Measurements from ENCODE around the gene SLC29A3. TPM values are rescaled to one million over a fixed set of nuclear protein-coding genes. Genes with fewer than 3 reads are reported as not detected.

Gene SLC29A3
- total RNA-seq, 1 experiment from 2014 or later = 5.2 TPM

GRCh38 chr10:71301371-71301916, 17.6 kb upstream of the SLC29A3 start:
- no peak for DNase-seq
- Histone ChIP-seq H3K4me3 (ENCODE audit: insufficient read depth, low read depth, low read length) (no peak overlapping the region), H3K27me3 (ENCODE audit: control insufficient read depth, insufficient read depth, low read length) (no peaks in the 10 kb centered on the region), H3K36me3 (replicated peaks; ENCODE audit: control insufficient read depth, insufficient read depth, low read length) (peaks cover 4% of the 10 kb centered on the region; the same call in 1 of the 2 replicates)

GRCh38 chr10:71302451-71302850, 16.6 kb upstream of the SLC29A3 start:
- H3K36me3 ChIP-seq (replicated peaks; ENCODE audit: control insufficient read depth, insufficient read depth, low read length) = peaks cover 1% of the 10 kb centered on the region; the same call in 1 of the 2 replicates
- no peaks in the 10 kb centered on the region for H3K27me3 ChIP-seq (ENCODE audit: control insufficient read depth, insufficient read depth, low read length)
- no peak overlapping the region for H3K4me3 ChIP-seq (ENCODE audit: insufficient read depth, low read depth, low read length)
- no peak for DNase-seq

GRCh38 chr10:71302874-71303568, 16.0 kb upstream of the SLC29A3 start:
- Histone ChIP-seq H3K27me3 (ENCODE audit: control insufficient read depth, insufficient read depth, low read length) (no peaks in the 10 kb centered on the region), H3K36me3 (replicated peaks; ENCODE audit: control insufficient read depth, insufficient read depth, low read length) (peaks cover 1% of the 10 kb centered on the region; the same call in 1 of the 2 replicates), H3K4me3 (ENCODE audit: insufficient read depth, low read depth, low read length) (no peak overlapping the region)
- peak; percentile 80 for DNase-seq

DNA sequence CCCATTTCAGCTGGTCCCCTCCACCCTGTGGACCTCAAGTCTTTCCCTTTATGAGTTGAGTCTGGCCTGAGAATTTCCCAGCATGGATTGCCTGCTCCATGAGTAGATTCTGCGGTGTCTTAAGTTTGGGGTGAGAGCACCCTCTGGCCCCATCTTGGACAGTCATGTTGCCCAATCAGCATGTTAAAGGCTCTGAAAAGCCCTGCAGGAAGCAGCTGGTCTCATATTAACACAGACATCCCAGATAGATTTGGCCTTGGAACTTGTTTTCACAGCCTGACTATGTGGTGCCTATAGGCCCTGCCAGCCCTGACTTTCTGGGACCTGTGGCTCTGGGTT, 15.5 kb upstream of the SLC29A3 start:
- no peak for DNase-seq
- no peaks in the 10 kb centered on the region for H3K36me3 ChIP-seq (replicated peaks; ENCODE audit: control insufficient read depth, insufficient read depth, low read length)
- no peaks in the 10 kb centered on the region for H3K27me3 ChIP-seq (ENCODE audit: control insufficient read depth, insufficient read depth, low read length)
- no peak overlapping the region for H3K4me3 ChIP-seq (ENCODE audit: insufficient read depth, low read depth, low read length)

DNA sequence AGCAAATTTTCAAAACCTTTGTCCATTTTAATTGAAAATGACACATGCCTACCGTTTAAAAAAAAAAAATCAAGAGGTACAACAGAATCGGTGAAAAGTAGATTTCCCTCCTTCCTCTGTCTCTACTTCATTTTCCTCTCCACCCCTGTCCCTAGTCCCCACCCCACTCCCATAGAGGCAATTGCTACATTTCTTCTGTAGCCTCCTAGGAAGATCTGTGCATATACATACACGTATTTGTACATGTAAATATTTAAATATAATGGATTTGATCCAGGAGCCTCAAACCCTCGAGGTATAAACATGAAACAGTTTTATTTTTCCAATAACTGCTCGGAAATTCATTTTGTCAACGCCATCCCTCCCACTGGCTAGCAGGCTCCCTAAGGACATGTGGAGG, 14.1 kb upstream of the SLC29A3 start:
- no peak for DNase-seq
- H3K27me3 ChIP-seq (ENCODE audit: control insufficient read depth, insufficient read depth, low read length) = no peaks in the 10 kb centered on the region
- H3K4me3 ChIP-seq (ENCODE audit: insufficient read depth, low read depth, low read length) = no peak overlapping the region
- no peaks in the 10 kb centered on the region for H3K36me3 ChIP-seq (replicated peaks; ENCODE audit: control insufficient read depth, insufficient read depth, low read length)

DNA sequence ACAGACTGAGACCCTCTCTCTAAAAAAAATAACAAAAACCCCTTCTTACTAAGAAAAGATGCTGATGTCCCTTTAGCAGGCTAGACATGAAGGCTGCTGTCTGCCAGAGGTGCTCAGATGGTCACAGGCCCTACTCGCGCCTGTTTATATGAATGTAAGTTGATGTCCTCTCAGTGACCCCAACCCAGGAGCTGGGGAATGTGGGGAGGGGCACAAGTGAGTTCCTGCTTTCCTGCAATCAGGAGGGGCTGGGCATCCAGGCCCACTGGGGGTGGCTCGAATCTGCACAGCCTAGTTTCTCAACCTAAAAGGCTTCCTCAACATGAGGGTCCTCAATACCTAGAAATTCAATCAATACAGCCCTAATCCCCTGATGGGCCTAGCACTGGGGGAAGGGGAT, 12.1 kb upstream of the SLC29A3 start:
- DNase-seq = peak; percentile 46
- no peaks in the 10 kb centered on the region for H3K27me3 ChIP-seq (ENCODE audit: control insufficient read depth, insufficient read depth, low read length)
- H3K4me3 ChIP-seq (ENCODE audit: insufficient read depth, low read depth, low read length) = no peak overlapping the region
- H3K36me3 ChIP-seq (replicated peaks; ENCODE audit: control insufficient read depth, insufficient read depth, low read length) = no peaks in the 10 kb centered on the region

GRCh38 chr10:71307469-71308085, 11.5 kb upstream of the SLC29A3 start:
- no peaks in the 10 kb centered on the region for H3K36me3 ChIP-seq (replicated peaks; ENCODE audit: control insufficient read depth, insufficient read depth, low read length)
- H3K27me3 ChIP-seq (ENCODE audit: control insufficient read depth, insufficient read depth, low read length) = no peaks in the 10 kb centered on the region
- no peak for DNase-seq
- no peak overlapping the region for H3K4me3 ChIP-seq (ENCODE audit: insufficient read depth, low read depth, low read length)

- no peak overlapping the region for H3K4me3 ChIP-seq (ENCODE audit: insufficient read depth, low read depth, low read length)
- DNase-seq = no peak
- H3K27me3 ChIP-seq (ENCODE audit: control insufficient read depth, insufficient read depth, low read length) = no peaks in the 10 kb centered on the region
- no peaks in the 10 kb centered on the region for H3K36me3 ChIP-seq (replicated peaks; ENCODE audit: control insufficient read depth, insufficient read depth, low read length)
Measured at GRCh38 chr10:71308244-71308643, 10.8 kb upstream of the SLC29A3 start.

DNA sequence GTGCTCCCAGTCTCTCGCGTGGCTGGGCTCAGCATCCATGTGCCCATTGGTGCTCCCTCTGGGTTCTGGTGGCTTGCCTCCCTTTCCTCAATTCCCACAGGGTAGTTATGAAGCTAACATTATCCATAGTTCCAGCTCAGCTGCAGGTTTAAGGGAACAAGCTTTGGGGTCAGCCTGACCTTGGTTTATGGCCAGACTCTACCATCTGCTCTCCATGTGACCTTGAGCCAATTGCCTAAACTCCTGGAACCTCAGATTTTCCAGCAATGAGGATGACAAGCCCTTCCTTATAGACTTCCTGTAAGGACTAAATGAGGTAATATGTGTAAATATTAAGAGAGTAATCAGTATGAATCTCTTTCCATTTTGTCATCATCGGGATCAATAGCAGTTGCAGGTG, 10.1 kb upstream of the SLC29A3 start:
- DNase-seq = no peak
- Histone ChIP-seq H3K36me3 (replicated peaks; ENCODE audit: control insufficient read depth, insufficient read depth, low read length) (no peaks in the 10 kb centered on the region), H3K4me3 (ENCODE audit: insufficient read depth, low read depth, low read length) (no peak overlapping the region), H3K27me3 (ENCODE audit: control insufficient read depth, insufficient read depth, low read length) (no peaks in the 10 kb centered on the region)

DNA sequence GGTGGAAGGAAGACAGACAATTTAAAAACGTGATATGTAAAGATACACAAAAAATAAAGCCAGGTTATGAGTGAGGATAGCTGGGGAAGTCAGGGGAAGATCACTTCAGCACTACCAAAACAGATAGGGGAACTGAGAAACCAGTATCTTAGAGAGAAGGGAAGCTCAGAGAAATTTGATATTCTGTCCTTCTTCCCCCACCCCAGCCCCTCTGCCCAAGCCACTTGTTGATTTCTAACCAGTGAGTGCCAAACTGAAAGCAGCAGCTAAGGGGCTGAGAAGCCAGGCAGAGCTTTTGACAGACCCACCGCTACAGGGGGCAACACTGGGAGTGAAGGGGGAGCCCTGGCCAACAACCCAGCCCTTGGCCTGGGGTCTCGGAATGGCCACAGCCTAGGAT, 9.1 kb upstream of the SLC29A3 start:
- Histone ChIP-seq H3K4me3 (ENCODE audit: insufficient read depth, low read depth, low read length) (no peak overlapping the region), H3K27me3 (ENCODE audit: control insufficient read depth, insufficient read depth, low read length) (no peaks in the 10 kb centered on the region), H3K36me3 (replicated peaks; ENCODE audit: control insufficient read depth, insufficient read depth, low read length) (no peaks in the 10 kb centered on the region)
- DNase-seq = no peak

- no peak for DNase-seq
- H3K4me3 ChIP-seq (ENCODE audit: insufficient read depth, low read depth, low read length) = no peak overlapping the region
- H3K27me3 ChIP-seq (ENCODE audit: control insufficient read depth, insufficient read depth, low read length) = no peaks in the 10 kb centered on the region
- H3K36me3 ChIP-seq (replicated peaks; ENCODE audit: control insufficient read depth, insufficient read depth, low read length) = no peaks in the 10 kb centered on the region
Measured at GRCh38 chr10:71312220-71312619, 6.8 kb upstream of the SLC29A3 start.

DNA sequence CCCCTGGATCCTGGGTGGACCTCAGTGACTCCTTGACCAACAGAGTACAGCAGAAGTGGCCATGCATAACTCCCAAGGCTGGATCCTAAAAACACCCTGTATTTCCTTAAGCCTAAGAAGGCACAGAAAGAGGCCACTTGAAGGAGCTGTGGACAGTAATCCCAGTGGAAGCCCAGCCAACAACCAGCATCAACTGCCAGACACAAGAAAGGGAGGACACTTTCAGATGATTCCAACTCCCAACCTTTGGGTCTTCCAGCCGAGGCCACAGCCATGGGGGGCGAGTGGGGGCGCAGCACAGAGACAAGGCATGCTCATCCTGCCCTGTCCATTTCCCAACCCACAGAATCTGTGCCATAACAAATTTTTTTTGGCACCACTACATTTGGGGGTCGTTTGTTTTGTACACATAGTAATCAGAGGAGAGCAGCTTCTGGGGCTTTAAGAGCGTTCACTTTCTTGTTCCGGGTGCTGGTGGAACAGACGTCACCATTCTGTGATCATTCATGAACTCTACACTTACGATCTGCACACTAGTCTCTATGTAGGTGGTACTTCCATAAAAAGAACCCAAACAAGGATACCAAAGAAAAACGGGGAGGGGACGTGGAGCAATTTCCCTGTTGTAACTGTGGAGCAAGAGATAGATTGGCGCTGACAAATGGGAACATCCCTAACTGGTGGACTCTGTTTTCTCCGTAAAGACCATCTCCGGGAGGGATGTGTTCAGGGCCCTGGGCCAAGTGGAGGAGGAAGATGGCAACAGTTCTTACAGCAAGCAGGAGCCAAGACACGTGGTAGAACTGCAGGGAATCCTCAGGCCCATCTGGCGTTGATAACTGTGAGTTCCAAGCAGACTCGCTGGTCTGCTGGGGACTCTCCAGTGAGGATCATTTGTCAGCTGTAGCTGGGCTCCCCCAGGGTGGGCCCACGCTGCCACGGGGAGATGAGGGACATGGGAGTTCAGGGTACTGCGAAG, 6.0 kb upstream of the SLC29A3 start:
- H3K27me3 ChIP-seq (ENCODE audit: control insufficient read depth, insufficient read depth, low read length) = no peaks in the 10 kb centered on the region
- H3K36me3 ChIP-seq (replicated peaks; ENCODE audit: control insufficient read depth, insufficient read depth, low read length) = no peaks in the 10 kb centered on the region
- H3K4me3 ChIP-seq (ENCODE audit: insufficient read depth, low read depth, low read length) = no peak overlapping the region
- no peak for DNase-seq

DNA sequence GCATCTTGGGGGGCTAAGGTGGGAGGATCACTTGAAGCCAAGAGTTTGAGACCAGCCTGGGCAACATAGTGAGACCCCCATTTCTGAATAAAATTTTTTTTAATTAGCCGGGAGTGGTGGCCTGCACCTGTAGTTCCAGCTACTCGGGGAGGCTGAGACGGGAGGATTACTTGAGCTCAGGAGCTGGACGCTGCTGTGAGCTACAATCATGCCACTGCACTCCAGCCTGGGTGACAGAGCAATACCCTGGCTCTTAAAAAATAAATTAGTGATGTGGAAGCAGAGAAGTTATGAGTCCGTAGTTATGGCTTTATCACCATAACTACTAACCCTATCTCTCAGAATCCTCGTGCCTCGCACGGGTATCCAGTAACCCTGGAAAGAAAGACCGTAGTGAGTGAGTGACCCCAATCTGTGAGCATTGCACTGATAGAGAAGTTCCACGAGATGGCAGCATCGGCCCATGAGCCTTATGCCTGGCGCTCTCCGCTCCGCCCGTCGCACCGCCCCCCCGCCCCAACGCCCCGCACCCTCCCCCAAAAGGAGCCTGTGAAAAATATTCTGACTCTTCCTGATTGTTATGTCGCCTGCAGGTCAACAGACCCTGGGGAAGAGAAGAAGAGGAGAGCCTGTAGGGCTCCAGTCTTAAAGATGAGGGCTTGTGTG, 4.9 kb upstream of the SLC29A3 start:
- no peaks in the 10 kb centered on the region for H3K27me3 ChIP-seq (ENCODE audit: control insufficient read depth, insufficient read depth, low read length)
- H3K36me3 ChIP-seq (replicated peaks; ENCODE audit: control insufficient read depth, insufficient read depth, low read length) = no peaks in the 10 kb centered on the region
- DNase-seq = peak; percentile 93
- H3K4me3 ChIP-seq (ENCODE audit: insufficient read depth, low read depth, low read length) = peak overlapping the region; percentile 29

GRCh38 chr10:71314694-71315225, 4.3 kb upstream of the SLC29A3 start:
- H3K36me3 ChIP-seq (replicated peaks; ENCODE audit: control insufficient read depth, insufficient read depth, low read length) = no peaks in the 10 kb centered on the region
- peak overlapping the region; percentile 29 for H3K4me3 ChIP-seq (ENCODE audit: insufficient read depth, low read depth, low read length)
- no peaks in the 10 kb centered on the region for H3K27me3 ChIP-seq (ENCODE audit: control insufficient read depth, insufficient read depth, low read length)
- DNase-seq = no peak

All from H7 (cell line).